LNCAP (cell line): ENCODE measurements around the gene PIP5KL1.

Source experiments
- TF ChIP-seq, protein P1 (sequence below): fragments of 450-650 bp; IDR thresholded peaks from 2 replicates; pipeline ENCODE4 v1.5.1; 2017; ENCODE audit warnings: mild to moderate bottlenecking

PIP5KL1 gene, protein sequence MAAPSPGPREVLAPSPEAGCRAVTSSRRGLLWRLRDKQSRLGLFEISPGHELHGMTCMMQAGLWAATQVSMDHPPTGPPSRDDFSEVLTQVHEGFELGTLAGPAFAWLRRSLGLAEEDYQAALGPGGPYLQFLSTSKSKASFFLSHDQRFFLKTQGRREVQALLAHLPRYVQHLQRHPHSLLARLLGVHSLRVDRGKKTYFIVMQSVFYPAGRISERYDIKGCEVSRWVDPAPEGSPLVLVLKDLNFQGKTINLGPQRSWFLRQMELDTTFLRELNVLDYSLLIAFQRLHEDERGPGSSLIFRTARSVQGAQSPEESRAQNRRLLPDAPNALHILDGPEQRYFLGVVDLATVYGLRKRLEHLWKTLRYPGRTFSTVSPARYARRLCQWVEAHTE

DNA sequence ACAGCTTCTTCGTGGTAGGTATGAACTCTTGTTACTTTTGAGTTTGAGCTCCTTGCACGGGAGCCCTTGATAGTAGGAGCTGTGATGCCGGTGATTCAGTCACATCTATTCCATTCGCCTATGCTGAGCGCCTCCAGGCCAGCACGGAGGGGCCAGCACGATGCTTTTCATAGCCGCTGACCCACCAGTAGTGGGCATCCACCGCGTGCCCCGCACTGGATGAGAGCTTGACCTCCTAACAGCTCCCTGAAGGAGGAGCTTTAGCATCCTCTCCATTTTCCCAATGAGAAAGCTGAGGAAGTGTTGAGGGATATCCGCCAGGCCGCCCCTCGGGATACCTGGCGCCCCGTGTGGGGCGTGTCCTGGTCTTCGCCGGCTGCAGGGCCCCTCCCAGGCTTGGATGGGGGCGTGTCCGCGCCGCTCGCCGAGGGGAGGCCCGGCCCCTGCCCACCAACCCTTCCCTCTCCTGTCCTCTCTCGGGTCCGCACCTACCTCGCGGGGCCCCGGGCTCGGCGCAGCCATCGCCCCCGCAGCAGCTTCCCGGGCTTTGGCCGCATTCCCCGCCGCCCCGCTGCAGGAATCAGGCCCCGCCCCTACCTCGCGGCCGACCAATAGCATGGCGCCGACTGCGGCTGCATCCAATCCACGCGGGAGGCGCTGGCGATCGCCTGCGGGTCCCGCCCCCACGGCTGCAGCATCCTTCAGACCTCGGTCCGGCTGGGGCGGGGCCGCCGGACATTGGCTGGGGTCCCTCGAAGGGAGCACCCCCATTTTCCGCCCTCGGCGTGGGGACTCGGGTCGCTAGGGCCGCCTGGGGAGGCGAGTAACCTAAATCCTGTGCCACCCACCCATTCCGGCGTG lies at the start of gene PIP5KL1:
PIP5KL1 (minus strand) TSS at position 547 of the 861 bp plus-strand sequence; CDS start at position 522, 25 bp downstream.
- TF ChIP-seq, protein P1, sequence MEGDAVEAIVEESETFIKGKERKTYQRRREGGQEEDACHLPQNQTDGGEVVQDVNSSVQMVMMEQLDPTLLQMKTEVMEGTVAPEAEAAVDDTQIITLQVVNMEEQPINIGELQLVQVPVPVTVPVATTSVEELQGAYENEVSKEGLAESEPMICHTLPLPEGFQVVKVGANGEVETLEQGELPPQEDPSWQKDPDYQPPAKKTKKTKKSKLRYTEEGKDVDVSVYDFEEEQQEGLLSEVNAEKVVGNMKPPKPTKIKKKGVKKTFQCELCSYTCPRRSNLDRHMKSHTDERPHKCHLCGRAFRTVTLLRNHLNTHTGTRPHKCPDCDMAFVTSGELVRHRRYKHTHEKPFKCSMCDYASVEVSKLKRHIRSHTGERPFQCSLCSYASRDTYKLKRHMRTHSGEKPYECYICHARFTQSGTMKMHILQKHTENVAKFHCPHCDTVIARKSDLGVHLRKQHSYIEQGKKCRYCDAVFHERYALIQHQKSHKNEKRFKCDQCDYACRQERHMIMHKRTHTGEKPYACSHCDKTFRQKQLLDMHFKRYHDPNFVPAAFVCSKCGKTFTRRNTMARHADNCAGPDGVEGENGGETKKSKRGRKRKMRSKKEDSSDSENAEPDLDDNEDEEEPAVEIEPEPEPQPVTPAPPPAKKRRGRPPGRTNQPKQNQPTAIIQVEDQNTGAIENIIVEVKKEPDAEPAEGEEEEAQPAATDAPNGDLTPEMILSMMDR = no peak

DNA sequence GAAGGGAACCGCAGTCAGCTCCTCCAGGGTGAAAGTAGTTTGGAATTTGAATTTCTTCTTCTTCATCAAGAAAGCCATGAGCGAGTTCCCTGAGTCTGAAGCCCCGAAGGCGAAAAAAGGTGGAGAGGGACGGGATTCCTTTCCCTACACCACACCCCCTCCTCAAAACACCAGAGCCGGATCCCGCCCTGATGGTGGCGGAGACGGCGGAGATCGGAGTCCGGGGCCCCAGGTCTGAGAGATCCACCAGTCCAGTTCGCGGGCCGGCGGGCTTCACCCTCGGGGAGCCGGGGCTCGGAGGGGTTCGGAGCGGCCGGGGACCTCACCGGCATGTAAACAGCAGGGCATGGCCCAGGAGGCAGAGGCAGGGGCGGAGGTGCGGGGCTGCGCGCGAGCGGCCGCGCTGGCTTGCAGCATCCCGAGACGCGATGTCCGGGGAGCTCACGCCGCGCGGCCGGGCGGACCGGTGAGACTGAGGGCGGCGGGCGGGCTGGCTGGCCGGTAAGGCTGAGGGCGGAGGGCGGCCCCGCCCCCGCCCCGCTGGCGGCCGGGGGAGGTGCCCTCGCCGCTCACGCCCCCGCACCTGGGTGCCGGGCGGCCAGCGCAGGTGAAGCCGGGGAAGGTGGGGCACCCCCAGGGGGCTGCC lies 49.6 kb upstream of the PIP5KL1 start:
- TF ChIP-seq, protein P1 = no peak

DNA sequence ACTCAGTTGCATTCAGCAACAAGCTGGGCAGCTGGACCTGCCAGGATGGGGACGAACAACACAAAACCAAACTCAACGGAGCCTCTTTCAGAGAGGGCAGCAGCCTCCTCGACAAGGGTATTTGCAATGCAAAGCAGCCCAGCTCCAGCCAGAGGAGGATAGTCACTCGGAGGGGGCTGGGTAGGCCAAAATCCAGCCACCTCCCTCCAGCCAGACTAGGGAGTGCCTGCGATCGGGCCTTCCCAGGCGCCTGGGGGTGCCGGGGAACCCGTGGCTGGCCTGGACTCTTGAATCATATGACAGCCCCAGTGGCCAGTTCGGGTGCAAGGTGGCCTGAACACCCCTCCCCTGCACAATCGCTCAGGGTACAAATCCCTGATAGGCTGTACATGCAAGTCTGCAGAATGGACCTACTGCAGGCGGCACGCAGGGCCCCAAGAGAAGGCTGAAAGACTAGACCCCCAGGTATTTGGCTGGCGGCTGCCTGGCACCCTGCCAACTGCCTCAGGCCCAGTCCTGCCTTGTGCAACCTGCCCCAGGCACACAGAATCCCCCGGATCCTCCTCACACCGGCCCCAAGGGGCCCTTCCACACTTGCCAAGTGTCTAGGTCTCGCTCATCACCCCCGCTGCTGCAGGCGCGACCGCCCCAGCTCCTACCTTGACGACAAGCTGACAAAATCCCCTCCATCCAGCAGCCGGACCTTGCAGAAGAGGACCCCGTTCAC lies 48.9 kb upstream of the PIP5KL1 start:
- TF ChIP-seq, protein P1 = no peak

DNA sequence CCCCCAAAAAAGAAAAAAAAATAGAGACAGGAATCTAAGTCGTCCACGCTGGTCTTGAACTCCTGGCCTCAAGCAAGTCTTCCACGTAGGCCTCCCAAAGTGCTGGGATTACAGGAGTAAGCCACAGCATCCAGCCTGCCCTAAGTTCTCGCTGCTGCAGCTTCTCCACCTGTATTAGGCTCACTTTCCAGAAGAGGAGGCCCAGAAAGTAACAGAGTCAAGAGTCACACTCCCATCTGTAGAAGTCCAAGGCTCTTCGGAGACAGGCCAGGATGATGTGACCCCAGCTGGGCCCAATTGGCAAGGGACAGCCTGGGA lies 48.4 kb upstream of the PIP5KL1 start:
- TF ChIP-seq, protein P1 = no peak

DNA sequence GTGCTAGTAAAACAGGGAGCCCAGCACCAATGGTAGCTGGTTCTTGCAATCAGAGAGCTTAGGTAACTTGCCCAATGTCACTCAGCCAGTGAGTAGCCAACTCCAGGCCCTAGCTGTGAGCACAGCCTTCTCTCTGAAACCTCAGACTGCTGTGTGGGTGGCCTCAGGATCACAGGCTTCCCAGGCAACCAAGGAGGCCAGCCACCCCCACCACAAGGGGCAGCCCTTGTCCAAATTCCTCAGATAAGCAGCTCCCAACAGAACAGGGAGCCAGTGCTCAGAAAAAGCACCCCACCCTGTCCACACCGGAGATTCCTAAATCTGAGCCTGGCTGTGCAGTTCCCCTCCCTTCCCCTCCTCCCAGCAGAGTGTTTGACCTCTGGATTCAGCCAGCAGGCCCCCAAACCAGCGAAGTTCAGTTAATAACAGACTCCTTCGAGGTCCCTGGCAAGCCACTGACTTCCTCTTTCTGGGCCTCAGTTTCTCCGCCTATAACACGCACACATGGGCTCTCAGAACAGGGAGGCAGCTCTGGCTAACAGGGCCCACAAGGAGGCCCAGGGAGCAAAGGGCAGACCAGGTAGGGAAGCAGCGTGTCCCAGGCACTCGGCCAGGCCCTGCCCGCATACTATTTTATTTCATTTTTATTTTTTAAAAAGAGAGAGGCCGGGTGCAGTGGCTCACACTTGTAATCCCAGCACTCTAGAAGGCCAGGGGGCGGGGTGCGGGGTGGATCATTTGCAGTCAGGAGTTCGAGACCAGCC lies 47.5 kb upstream of the PIP5KL1 start:
- TF ChIP-seq, protein P1 = no peak

DNA sequence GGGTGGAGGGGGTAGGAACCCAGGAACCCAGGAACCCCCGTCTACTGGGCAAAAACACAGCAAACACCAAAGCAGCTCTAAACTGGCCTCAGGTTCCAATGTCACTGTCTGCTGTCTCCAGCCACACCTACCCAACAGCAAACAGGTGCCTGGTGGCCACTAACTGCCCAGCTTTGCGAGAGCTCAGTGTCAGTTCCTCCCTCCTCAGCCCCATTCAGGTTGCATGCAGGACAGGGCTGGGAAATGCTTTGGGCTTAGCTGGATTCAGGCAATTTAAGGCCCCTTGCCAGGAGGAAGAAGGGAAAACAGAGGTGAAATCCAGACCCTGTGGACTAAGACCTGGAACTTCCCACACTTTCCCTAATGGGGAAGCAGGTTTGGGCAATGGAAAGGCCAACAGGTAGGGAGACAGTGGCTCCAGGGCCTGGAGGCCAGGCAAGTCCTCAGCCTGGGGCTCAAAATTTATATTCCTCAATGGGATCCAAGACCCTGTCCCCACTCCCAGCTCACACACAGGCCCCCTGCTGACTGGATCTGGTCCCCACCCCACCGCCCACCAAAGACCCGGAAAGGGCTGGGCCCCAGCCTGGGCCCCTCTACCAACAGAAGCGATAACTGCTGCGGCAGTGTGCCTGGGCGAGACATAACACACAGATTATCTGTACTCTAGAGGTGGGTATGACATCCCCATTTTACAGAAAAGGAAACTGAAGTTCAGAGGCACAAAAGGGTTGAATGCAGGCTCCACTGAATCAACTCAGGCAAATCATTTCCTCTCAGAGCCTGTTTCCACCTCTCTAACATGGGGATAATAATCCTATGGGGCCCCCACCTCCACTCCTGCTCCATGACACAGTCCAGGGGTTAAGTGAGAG lies 46.7 kb upstream of the PIP5KL1 start:
- TF ChIP-seq, protein P1 = no peak
